ENCODE measurements around the gene STK40.

DNA sequence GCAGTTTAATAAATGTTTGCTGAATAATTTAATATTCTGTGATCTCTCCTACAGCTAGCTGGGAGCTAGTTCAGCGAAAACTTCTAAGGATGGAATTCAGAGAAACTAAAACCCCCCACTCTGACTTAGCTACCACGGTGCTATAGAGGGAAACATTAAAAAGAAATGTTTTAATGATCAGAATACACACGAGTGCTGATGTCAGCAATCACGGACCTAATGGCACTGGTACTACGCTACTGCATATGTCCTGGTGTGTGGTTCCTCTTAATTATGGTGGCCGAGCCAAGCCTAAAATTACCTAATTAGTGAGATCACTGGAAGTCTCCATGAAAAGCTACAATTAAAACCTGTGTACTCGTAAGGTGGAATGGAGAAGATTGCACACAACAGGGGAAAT, 35.9 kb upstream of the STK40 start:
- TF ChIP-seq SUZ12 (IDR thresholded peaks at IDR 0.05; ENCODE audit: extremely low read depth, insufficient read depth, insufficient read length) (no peak), ZNF274 (IDR thresholded peaks at IDR 0.05; ENCODE audit: low read depth, low read length) (no peak)
